ENCODE data around the gene TBRG1.

Gene TBRG1

GRCh38 chr11:124629961-124630360 lies 7.3 kb downstream of the TBRG1 start:
- H3K4me3 ChIP-seq (ENCODE audit: low read depth, low read length) = no peak overlapping the region
- DNase-seq (ENCODE audit: low read depth) = no peak
- no peak for TF ChIP-seq CTCF (IDR thresholded peaks at IDR 0.05; ENCODE audit: low read depth, low read length, missing control alignments)

GRCh38 chr11:124633355-124633754 lies 10.7 kb downstream of the TBRG1 start:
- no peak overlapping the region for H3K4me3 ChIP-seq (ENCODE audit: low read depth, low read length)
- no peak for TF ChIP-seq CTCF (IDR thresholded peaks at IDR 0.05; ENCODE audit: low read depth, low read length, missing control alignments)
- DNase-seq (ENCODE audit: low read depth) = no peak

- H3K4me3 ChIP-seq (ENCODE audit: low read depth, low read length) = no peak overlapping the region
- DNase-seq (ENCODE audit: low read depth) = no peak
- no peak for TF ChIP-seq CTCF (IDR thresholded peaks at IDR 0.05; ENCODE audit: low read depth, low read length, missing control alignments)
Measured at GRCh38 chr11:124635932-124636331, 13.3 kb downstream of the TBRG1 start.

GRCh38 chr11:124638500-124638899 lies 15.8 kb downstream of the TBRG1 start:
- no peak overlapping the region for H3K4me3 ChIP-seq (ENCODE audit: low read depth, low read length)
- no peak for DNase-seq (ENCODE audit: low read depth)
- TF ChIP-seq CTCF (IDR thresholded peaks at IDR 0.05; ENCODE audit: low read depth, low read length, missing control alignments) = no peak

- no peak for TF ChIP-seq CTCF (IDR thresholded peaks at IDR 0.05; ENCODE audit: low read depth, low read length, missing control alignments)
- no peak for DNase-seq (ENCODE audit: low read depth)
- H3K4me3 ChIP-seq (ENCODE audit: low read depth, low read length) = no peak overlapping the region
Measured at GRCh38 chr11:124639186-124639585, 16.5 kb downstream of the TBRG1 start.

GRCh38 chr11:124640666-124641065 lies 18.0 kb downstream of the TBRG1 start:
- no peak for TF ChIP-seq CTCF (IDR thresholded peaks at IDR 0.05; ENCODE audit: low read depth, low read length, missing control alignments)
- no peak for DNase-seq (ENCODE audit: low read depth)
- no peak overlapping the region for H3K4me3 ChIP-seq (ENCODE audit: low read depth, low read length)

- no peak for DNase-seq (ENCODE audit: low read depth)
- TF ChIP-seq CTCF (IDR thresholded peaks at IDR 0.05; ENCODE audit: low read depth, low read length, missing control alignments) = no peak
- H3K4me3 ChIP-seq (ENCODE audit: low read depth, low read length) = no peak overlapping the region
Measured at GRCh38 chr11:124642628-124643027, 20.0 kb downstream of the TBRG1 start.

All from GM12864 (cell line).